Dermis microvascular lymphatic vessel endothelial cell (primary cell): ENCODE results near the gene PKD1L1. TPM values are rescaled to one million over a fixed set of nuclear protein-coding genes. Genes with fewer than 3 reads are reported as not detected.
A peak's percentile ranks its signal among the peaks of the same experiment; 100 is the strongest.

ENCODE experiments used
- DNase-seq, 2 donors: peaks; one replicate each; pipeline versions ENCODE4 v3.0.0 to v3.0.0-alpha.2; 2010; ENCODE audit warnings: low read depth in 2 of 2
- total RNA-seq: library from RNA; depleted of rRNA; stranded (reverse); fragments of >200 nt; gene quantifications from 2 replicates; pipeline ENCODE4 v1.2.1, GENCODE V29; 2014

PKD1L1 gene
- total RNA-seq, 1 donor from 2014 or later, result 0.77 TPM

DNA sequence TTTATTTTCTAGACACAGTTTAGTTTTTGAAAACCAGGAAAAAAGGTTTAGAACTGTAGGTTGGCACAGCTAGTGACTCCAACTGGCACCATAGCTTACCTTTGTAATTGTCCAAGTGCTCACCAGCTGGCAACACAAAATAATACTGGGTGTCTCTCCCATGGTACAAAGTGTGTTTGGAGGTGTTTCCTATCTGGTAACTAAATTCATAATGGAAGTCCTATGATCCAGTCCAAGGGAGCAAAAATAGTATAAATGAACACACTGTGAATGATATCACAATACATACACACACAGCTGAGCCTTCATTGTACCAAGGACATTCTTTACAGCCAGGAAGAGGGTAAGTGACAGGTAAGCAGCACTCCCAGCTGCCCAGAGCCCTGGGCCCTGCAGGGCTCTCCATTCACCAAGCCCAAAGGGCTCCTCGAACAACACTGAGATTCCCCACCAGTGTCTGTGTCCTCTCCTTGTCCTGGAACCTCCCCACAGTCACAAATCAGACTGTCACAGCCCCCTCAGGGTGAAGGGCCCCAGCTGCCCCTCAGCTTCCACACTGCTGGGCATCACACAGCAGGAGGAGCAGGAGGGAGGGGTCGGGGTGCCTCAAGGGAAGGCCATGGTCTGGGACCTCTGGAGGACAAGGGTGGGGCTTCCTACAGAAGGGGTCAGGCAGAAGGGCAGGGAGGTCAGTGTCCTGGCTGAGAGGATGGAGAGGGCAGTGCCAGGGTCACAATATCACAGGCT, 72.1 kb downstream of the PKD1L1 start:
- DNase-seq, result no peak

DNA sequence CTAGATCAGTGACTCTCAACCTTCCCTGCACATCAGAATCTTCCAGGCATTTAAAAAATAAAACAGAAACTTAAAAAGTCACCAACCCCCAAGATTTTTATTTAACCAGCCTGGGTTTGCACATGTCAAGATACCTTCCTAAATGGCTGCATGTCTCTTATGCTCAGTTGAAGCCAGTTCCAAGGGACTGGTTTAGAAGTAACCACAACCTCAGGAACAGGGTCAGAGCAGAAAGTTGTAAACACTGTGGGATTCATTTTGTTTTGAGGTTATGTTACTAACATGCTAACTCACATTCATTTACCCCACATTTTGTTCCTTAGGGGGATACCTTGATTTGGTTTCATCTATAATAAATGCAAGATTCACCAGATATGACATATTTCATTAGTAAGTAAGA, 72.9 kb downstream of the PKD1L1 start:
- DNase-seq, result no peak

DNA sequence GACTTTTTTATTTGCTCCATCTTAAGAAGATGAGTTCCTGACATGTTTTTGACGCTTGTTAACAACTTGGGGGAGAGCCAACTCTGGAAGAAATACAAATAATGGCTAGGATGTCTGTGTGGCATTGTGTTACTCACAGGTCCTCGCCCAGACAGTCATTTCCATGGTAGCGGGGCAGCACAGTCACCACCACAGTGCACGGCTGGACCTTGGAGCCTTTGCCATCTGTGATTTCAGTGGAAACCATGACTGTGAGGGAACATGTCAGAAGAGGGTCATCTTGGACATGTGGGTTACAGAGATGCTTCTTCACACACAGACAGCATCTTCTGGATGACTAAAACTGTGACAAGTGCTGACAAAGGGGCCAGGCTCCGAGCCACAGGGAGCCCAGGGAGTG, 74.5 kb downstream of the PKD1L1 start:
- peak in 1 of 2 donors; percentile 82 for DNase-seq

DNA sequence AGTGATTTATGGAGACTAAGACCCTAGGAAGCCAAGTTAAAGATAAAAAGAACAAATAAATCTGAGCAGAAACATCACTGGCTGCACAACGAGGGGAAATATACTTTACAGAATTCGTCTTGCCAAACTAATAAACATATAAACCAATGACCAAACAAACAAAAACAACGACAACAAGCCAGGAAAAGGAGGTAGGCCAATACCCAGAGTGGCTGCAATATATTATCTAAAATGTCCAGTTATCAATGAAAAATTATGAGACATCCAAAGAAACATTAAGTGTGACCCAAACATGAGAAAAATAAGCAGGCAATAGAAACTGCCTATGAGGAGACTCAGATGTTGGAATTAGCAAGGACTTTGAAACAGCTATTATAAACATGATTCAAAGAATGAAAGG, 81.0 kb downstream of the PKD1L1 start:
- DNase-seq, result no peak

DNA sequence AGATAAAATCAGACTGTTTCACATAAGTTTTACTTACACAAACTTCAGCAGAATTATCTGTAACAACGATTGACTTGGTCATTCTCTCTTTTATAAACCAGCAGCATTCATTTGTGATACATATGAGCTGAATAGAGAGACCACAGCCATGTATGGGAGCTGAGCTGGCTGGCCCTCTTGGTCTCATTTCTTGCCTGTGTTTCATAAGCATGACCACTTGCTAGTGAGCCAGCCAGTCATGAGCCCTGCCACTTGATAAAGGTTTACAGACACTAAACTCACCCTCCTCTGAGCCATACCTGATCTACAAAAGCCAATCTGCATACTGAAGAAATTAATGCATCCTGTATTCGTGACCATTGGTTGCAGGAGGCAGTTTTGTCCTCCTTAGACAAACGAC, 82.1 kb downstream of the PKD1L1 start:
- no peak for DNase-seq

DNA sequence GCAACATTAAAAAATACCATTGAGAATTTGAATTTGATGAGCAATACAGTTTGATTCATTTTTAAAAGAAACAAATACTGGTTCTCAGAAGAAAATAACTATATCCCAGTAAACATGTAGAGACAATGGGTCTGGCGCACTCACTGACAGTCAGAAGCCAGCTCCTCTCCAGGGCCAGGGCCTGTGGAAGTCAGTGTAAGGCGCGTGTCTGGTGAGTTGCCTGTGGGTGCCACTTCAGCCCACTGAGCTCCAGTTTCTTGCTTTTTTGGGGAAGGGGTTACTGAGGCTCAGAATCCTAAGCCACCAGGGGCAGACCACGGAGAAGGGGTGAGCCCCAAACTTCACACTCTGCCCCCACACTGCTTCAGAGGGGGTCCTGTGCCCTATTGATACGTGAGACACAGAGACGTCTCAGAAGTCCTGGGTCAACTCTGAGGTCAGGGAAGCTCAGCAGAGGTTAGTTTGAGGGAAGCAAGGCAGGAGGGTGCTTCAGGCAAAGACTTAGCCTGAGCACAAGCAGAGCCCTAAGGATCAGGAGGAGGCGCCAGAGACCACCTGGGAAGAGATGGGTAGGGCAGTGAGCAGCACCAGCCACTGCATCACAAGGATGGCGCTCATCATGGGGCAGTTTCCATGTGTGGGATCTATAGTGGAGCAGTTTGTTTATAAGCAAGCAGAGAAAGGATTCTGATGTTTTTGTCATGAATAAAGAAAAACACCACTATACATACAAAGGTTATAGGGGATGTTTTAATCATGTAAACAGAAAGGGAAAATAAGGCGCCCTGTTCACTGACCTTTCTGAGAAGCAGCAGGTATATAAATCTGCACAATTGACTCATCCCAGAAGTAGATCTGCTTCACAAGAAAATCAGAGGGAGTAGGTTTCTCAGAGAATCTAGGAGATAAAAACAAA, 95.7 kb downstream of the PKD1L1 start:
- DNase-seq, result peak in 1 of 2 donors; percentile 9

DNA sequence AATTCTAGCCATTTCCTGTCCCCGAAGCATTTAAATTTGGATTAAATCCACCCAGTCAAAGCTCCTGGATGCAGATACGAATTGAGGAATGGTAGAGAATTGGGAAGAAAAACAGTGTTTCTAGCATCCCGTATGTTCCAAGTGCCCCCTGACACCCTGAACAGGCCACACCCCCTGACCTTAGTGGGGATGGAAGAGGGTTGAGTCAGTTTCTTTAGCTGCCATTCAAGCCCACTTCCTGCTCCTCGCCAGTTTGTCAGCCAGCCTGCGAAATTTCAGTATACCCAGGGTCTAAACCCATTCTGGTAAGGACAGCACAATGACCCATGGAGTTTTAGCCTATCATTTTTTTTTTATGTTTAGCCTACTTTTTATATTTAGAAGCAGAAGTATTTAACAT, 101.1 kb downstream of the PKD1L1 start:
- DNase-seq, result no peak

DNA sequence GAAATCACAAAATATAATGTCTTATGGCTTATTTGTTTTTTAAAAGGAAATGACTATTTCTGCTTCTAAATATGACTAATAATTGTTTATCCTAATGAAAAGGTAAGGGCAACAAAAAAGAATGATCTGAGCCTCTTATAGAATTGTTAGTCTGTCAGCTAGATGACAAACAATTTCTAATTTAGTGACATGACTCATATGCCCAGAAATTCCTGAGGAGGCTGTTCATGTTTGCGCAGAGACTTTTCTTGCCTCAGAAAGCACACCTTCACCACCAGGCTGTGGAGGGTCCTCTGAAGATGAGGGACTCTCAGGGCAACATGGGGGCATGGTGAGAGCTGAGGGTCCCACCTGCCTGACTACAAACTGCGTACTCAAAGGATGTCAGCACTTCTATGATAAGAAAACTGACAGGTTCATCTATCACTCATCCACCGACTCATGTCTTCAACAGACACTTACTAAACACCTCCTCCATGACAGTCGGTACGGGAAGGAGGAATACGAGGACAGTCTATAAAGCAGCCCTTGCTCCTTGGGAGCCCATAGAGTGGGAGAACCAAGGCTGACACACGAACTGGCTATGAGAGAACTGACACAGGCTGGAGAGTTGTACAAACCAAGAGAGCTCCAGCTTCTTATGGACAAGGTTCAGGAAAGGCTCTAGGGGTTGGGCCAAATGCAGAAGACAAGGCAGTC, 102.0 kb downstream of the PKD1L1 start:
- peak in 1 of 2 donors; percentile 62 for DNase-seq

DNA sequence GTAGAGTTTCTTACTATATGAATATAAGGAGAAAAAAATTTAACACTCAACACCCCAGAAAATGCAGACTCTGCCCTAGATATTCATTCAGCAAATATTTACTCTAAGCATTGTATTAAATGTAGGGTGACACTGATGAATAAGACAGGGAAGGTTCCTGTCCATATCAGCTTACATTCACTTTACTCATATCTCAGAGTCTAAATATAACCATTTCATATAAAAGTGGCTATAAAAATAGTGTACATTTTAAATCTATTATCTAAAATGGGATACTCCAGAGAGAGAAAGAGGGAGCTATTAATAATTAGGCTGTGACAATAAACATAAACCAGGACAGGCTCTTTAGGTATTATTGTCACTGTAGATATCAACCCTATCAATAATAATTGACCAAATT, 104.0 kb downstream of the PKD1L1 start:
- DNase-seq, result no peak

DNA sequence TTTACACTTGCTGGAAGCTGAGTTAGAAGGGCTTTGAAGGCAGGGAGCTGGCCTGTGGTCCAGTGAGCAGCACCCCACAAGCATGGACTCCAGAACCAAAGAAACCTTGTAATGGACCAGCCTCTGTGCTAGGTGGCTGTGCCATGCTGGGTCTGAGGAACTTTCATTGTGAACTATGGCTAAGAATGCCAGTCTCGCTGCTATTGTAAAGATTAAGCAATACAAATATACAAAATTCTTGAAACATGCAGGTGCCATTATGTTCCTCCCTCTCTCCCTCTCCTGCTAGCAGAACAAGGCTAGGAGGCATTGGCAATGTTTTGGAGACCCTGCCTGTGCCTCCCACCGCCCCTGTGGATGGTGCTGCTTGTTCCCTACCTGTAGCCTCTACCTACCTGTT, 105.0 kb downstream of the PKD1L1 start:
- DNase-seq, result no peak

DNA sequence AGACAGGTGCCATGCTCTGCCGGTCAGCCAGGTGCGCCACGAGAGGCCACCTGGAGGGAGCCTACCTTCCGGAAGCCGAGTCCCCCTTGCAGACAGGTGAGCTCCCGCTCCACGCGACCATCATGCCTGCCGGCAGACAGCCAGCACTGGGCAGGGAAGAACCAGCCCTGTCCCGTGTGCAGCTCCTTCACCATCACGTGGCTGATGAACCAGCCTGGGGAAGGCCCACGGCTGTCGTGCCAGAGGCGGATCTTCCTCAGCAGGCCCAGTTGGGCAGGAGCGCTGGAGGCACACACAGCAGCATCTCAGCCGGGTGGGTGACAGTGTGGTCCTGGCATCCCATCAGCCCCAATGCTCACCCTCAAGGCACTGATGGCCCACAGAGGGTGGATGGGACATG, 108.9 kb downstream of the PKD1L1 start:
- no peak for DNase-seq

DNA sequence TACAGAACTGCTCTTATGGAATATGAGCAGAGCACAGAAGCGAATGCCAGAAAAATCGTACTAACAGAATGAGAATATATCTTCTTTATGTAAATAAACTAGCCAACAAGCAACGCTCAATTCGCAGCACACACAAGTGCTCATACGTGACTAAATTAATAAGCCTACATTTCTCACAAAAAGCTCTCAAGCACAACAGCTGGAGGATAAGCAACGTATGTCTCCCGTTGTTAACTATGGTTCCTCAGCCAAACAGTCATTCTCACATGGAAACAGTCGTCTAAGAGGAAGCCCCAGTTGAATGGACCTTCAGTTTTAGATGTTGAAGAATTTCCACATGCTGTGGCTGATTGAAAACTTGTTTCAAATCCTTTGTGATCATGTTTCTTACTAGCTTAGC, 110.4 kb downstream of the PKD1L1 start:
- no peak for DNase-seq

DNA sequence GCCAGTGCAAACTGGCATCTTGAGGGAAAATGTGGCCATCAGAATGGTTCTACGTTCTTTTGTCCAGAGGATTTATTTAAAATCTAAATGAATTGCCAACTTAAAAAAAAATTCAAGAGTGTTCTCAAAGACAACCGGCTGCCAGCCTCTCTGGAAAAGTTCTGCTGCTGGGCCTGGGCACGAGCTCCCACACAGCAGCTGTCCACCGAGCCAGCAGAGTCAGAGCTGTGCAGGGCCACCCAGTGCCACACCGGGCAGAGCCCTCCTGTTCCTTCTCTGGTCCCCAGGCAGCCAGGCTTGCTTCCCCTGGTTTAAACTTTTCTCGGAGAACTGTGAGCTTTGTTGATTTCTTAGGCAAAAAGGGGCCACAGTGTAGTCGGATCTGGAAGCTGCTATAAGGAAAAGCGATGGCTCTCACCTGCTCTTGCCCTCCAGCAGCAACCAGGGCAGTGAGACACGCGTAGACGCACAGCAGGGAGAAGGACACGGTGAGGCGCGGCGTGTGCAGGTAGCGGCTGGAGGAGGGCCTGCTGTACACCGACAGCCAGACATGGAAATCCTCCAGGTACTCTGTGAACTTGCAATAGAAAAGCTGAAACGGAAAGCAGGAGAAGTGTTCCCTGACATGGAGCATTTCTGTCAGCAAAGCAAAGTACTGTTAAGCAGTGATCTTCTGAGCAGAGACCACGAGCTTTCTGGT, 111.6 kb downstream of the PKD1L1 start:
- DNase-seq, result no peak

DNA sequence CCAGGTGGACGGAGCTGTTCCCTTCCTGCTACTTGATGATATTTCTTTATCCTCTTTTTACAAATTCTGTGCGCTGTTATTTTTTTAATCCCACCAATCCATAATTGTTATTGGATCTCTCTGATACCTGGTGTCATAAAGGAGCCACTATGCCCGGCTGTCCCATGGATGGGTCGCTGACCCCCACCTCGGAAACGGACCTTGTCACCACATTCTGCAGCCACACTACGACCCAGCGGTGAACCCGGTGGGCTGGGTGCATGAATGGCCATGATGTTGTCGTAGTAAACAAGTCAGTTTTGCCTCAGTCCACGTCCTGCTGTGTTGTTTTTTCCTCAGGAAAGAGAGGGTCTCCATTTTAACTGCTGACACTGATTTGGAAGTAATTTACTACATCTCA, 112.2 kb downstream of the PKD1L1 start:
- no peak for DNase-seq

DNA sequence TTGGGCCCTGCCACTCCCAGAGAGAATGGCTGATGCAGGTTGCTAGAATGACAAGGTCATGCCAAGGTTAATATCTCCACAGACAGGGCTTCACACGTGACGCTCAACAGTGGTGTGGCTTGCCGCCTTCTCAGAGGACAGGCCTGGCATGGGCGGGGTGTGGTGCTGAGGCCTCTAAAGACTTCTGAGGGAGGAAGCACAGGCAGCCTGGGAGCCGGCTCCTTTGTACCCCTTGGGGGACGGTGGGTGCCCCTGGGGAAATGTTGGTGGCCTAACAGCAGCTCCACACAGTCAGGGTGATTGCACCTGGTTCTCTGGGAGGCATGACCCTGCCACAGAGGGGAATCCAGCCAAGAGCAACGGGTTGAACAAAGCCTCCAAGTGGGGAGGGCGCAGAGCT, 115.1 kb downstream of the PKD1L1 start:
- DNase-seq, result no peak

DNA sequence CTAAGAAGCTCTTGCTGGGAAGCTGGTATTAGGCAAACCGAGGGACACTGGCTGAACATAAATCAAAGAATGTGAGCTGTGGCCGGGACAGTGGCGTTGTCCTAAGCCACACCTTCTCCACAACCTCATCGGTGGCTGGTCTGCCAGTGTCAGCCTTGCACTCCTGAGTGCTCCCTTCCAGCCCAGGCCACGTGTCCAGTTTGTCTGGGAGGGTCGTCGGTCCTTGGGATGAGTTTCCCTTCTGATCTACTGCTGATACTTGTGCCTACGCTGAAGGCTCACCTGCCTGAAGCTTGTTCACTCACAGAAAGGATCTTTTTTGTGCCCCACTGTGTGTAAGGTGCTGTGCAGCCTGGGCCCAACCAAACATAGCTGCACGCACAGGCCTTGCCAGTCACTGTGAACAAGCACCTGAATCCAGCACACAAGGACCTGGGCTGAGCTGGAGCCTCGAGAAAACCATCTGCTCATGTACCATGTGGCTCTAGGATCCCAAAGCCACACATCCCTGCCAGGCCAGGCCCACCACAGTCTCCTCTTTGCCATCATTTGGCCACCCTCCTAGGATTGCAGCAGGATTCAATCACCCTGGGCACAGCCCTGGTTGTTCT, 116.1 kb downstream of the PKD1L1 start:
- DNase-seq, result no peak

DNA sequence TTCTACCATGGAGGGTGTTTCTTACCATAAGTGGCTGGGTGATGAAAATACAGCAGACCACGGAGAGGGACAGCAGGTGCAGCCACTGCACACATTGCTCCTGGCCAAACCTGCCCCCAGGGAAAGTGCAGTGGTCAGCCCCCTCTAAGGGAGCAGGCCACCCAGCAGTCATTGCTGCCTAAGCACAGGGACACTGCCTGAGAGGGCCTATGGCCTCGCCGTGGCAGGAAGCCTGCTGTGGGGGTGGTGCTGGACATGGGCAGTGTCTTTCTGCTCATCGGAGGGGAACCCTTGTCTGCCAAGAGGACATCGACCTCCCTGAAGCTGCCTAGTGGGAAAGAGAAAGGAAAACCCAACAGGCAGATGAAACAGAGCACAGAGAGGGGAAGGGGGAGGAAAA, 118.3 kb downstream of the PKD1L1 start:
- DNase-seq, result no peak

DNA sequence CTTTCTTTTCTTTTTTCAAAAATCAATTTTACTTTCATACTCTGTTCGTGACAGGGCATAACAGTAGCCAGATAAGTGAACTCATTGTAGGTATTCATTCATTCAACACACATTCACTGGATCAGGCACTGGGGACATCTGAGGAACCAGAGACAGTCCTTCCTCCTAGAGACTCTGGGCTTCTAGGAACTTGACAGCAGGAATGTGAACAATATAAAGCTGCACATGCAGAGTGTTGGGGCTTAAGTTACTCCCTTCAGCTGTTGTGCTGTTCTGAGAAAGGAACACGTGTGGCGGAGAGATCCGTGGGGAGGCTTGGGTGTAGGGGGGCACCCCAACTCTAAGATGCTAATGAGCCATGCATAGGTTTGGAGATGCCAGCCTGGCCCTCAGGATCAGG, 120.4 kb downstream of the PKD1L1 start:
- no peak for DNase-seq

DNA sequence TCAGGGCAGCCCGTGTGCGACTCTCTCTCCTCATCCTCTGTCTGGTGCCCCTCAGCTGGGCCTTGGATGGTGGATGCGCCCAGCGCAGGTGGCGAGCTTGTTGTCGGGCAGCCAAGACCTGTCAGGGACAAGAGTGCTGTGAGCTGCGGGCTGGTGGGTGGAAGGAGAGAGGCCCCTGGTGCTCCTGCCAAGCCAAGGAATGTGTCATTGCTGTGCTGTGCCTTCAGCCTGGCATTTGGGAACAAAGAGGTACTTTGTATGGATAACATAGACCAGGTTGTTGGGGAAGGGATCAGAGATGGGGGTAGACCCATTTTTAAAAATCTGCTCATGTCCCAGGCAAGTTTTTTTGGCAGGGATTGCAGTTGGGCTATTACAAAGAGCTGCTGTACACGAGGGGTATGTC, 120.9 kb downstream of the PKD1L1 start:
- no peak for DNase-seq

DNA sequence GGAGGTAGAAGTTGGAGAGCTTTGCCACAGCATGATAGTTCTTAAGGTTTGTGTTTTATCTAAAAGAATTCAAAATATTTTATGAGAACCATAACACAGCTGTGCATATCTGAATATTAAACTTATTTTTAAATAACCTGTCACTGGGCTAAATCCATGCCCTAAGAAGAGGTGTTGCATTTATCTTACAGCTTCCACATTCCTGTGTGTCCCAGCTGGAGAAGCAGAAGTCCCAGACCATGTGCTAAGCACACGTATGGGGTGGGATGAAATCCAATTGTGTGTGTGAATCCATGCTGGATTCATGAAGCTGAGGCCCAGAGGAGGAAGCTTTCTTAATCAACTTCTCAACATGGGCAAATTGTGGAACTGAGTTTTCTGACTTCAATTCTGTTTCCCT, 121.5 kb downstream of the PKD1L1 start:
- no peak for DNase-seq

DNA sequence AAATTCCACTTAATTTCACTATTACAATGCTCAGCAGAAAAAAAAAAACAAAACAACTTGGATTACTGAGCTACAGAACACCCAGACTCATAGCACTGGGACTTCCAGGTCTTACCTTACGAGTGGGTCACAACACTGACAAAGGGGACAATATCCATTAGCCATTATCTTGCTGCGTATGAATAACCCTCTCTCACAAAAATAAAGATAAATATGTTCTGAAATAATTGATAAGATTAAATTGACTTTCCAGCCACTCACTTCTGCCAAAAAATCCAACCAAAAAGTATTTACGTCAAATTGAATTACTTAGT, 128.7 kb downstream of the PKD1L1 start:
- no peak for DNase-seq
